Putamen (tissue), 1 donor: ENCODE measurements around the gene CCDC195.

Experiments
- DNase-seq: peaks from one replicate; pipeline ENCODE4 v3.0.0-alpha.2; 2016; ENCODE audit warnings: low spot score

Gene CCDC195, protein sequence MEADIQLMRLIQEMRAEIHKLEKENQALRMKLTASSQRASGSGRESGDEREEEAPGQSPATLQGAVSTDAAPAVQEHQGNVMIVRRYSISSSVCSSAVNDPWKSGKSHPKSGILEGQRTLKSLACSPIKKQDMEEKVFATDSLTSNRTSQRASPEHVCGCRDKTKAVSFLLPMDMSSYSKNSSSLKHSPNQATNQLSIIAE

DNA sequence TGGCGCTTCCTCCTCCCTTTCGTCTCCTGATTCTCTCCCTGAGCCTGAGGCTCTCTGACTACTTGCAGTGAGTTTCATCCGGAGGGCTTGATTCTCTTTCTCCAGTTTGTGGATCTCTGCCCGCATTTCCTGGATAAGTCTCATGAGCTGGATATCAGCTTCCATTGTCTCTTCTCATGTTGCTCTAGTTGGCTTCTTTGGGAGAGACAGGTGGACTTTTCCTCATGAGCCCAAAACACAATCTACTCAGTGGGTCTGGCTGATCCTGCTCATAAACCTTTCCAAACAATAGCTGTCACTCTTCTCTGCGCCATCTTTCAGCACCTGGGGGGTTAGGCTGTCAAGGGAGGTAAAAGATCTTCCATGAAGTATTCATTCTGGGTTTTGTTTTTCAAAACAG lies at the start of gene CCDC195:
Gene CCDC195, minus strand, starts transcription at position 165 of the 400 bp plus-strand sequence. Its CDS starts 0 bp downstream, at position 165.
- no peak for DNase-seq

DNA sequence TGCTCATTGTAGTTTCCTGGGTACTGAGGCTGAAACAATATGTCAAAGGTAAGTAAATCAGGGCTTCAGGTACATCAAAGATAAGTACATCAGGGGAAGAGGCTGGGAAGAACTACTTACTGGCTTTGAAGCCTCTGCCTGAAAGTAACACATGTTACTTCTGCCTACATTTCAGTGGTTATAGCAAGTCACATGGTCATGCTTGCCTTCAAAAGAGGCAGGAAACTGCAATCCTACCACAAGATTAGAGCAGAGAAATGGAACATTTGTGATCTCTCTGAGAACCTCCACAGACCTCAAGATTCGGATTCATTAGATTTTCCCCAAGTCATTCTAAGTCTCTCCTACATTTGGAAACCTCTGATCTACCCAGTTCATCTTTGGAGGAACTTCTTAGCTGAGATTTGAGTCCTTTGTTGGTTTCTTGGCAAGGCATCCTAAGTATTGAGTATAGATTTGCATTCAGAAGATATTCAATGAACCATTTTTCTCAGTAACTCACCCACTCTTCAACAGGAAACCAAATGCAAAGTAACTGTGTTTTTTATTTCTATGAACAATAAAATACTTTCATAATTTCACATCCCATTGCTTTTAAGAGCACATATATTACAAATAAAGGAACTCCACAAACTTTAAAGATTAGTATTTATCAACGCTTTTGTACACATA lies 48.5 kb upstream of the CCDC195 start:
- DNase-seq: no peak

DNA sequence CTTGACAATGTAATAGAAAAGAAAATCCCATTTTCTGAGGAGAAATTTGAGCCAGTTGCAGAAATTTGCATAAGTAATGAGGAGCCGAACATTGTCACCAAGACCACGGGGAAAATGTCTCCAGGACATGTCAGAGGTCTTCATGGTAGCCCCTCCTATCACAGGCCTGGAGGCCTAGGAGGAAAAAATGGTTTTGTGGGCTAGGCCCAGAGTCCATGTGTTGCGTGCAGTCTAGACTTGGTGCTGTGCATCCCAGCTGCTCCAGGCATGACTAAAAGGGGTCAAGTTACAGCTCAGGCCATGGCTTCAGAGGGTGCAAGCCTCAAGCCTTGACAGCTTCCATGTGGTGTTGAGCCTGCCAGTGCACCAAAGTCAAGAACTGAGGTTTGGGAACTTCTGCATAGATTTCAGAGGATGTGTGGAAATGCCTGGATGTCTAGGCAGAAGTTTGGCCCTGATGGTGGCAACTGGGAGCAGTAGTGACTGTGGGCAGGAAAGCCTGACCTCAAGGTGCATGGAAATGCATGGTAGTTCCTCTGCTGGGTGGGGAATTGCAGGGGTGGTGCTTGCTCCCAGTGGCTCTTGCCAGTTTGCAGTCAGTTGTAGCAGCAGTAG lies 41.9 kb upstream of the CCDC195 start:
- no peak for DNase-seq

DNA sequence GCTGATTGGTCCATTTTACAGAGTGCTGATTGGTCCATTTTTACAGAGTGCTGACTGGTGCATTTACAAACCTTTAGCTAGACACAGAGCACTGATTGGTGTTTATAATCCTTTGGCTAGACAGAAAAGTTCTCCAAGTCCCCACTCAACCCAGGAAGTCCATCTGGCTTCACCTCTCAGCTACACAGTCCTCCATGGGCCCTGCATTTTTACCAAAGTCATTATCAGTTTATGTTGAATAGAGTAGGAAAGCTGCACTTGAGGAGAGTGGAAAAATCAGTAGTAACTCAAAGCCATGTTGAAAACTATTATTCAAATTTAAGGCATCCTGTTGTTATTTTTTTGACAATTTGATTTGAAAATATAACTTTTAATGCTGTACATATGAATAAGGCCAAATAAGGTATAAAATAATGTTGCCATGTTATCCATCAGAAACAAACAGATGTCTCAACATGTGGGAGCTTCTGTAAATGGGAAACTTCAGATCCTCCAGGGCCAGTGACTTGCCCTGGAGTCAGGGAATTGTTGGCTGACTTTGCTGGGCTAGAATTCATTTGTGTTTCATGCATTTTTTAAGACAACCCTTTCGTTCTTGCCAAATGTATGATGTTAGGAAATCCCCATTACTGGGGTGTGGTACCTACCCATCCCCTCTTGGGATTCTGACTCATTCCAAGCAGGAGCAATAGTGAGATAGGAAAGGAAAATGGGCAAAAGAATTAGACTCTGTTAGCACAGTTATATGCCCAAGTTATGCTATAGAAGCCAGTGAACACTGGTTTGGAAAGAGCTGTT lies 37.8 kb upstream of the CCDC195 start:
- no peak for DNase-seq

DNA sequence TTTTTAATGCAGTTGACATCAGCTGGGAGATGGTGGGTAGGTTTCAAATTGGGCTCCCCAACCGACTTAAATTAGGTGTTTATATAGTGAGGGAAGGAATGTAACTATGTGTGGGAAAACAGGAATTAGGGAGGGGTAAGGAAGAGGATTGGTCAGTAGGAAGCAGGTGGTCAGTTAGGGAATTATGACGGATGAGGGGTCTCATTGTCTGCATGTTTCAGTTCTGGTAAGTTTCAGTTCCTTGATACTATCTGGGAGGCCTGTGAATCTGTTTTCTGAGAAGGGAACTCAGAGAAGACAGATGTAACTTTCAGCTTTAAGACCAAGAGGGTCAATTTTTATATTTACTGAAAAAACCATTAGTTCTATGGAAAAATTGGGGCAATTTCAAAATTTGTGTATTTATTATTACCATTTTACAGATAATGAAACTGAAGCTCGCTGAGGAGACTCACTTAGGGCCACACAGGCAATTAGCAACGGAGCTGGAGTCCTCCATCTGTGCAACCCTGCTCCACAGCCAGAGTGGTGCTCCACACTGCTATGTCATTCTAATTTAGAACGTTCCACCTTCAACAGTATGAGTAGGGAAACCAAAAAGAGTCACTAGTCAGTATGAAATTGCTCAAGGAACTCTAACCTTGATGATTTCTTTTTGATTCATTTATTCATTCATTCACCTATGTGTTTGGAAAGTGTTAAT lies 36.0 kb upstream of the CCDC195 start:
- no peak for DNase-seq

DNA sequence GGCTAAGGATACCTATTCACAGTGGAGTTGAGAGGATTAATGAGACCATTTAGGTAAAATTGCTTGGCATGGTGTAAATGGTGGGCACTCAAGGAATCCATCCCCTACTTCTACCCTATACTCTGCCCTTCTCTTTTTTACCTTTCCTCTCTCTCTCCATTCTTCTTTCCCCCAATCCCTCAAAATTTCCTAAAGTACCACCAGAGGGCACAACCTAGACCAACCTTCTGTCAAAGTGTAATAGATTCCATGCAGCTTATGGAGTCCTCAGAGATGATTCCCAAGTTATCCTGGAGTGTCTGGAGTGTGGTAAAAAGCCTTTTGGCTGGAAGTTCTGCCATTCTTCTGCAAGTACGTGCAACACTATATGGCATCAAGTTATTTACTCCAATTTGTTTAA lies 33.0 kb upstream of the CCDC195 start:
- no peak for DNase-seq

DNA sequence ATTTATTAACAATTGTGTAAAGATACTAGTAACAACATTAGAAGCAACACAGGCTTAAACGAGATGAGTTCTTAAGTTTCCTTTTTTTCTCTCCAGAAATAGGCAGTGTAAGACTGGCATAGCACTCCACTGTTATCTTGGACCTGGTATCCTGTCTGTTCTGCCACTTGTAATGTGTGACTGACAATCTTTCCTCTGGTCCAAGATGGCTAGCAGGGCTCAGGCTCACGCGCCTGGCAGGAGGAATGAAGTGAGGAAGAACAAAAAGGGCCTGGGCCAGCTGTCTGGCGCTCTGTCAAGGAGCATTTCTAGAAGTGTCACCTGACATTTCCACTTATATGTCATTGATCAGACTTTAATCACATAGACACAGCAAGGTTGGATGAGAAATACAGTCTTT lies 31.6 kb upstream of the CCDC195 start:
- DNase-seq: no peak

DNA sequence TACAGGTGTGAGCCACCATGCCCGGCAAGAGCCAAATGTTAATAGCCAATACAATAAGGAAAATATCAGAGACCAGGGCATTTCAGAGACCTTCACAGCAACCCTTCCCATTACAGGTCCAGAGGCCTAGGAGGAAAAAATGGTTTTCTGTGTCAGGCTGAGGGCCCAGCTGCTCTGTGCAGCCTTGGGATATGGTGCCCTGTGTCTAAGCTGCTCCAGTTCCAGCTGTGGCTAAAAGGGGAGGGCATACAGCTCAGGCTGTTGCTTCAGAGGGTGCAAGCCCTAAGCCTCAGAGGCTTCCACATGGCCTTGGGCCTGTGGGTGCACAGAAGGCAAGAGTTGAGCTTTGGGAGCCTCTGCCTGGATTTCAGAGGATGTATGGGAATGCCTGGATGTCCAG lies 20.1 kb upstream of the CCDC195 start:
- no peak for DNase-seq

DNA sequence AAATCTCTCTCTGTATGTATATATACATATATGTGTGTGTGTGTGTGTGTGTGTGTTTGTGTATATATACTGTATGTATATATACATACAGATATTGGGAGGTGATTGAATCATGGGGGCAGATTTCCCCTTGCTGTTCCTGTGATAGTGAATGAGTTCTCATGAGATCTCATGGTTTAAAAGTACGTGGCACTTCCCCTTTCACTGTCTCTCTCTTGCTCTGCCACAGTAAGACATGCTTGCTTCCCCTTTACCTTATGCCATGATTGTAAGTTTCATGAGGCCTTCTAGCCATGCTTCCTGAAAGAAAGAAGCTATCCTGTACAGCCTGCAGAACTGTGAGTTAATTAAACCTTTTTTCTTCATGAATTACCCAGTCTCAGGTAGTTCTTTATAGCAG lies 18.8 kb upstream of the CCDC195 start:
- DNase-seq: no peak

DNA sequence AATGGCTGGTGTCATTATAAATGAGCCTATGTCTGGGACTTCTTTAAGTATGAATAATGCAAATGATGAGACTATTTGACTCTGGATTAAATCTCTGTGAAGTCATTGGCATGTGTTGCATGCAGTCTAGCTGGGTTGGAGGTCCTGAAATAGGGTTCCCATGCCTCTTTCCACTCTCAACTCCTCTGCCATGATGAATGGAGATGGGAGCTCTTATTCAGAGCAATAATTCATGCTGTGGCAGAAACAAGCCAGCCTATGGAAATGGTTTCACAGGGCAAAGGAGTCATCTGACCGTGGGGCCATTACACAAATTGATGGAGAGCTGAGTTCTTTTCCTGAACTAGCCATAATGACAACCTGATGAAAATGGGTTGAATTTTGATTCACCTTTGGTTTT lies 15.5 kb upstream of the CCDC195 start:
- no peak for DNase-seq

DNA sequence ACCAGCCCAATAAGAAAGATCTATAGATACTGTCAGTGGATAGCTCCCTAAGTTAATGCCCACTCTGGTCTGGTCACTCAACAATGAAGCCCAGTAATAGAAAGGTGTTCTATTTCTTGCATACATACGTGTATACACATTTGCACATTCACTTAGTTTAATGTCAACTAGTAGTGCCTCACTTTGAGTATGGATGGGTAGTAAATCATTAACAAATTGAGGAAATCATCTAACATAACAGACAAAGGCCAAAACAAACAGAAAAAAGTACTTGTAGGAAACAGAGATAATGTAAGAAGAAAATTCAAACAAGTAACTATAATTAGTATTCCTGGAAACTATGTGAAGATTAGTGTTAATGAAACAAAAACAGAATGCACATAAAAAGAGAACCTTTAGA lies 13.3 kb upstream of the CCDC195 start:
- DNase-seq: no peak

DNA sequence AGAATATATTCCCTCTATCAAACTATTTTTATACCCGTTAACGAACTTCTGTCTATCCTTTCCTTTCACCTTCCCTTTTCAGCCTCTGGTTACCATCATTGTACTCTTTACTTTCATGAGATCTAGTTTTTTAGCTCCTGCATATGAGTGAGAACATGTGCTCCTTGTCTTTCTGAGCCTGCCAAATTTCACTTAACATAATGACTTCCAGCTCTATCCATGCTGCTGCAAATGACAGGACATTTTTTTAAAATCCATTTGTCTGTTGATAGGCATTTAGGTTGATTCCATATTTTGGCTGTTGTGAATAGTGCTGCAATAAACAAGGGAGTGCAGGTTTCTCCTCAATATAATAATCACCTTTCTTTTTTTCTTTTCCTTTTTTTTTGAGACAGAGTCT lies 8.2 kb upstream of the CCDC195 start:
- DNase-seq: no peak

DNA sequence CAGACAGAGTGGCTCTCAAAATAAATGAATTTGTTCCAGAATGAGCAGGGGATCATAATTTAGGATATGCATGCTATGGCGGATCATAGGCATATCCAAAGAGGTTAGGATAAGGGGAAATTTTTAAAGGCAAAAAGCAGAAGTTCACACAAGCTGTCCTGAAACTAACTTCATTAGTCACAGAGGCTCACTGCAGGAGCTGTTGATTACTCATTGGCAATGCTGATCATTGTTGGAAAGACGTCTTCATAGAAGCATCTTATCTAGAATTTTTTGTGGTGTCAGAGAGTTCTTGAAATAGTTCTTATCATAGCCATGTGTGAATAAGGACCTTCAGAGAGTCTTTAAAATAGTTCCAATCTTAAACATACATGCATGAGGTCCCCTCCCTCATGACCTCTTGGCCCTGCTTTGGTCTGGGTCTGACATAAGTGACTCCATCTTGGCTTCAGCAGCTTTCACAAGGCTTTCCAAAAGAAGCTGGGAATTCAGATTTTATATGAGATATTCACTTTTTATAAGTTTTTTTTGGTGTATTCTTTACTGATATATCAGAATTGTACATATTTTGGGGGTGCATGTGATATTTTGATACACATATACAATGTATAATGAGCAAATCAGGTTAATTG lies 7.5 kb upstream of the CCDC195 start:
- no peak for DNase-seq

DNA sequence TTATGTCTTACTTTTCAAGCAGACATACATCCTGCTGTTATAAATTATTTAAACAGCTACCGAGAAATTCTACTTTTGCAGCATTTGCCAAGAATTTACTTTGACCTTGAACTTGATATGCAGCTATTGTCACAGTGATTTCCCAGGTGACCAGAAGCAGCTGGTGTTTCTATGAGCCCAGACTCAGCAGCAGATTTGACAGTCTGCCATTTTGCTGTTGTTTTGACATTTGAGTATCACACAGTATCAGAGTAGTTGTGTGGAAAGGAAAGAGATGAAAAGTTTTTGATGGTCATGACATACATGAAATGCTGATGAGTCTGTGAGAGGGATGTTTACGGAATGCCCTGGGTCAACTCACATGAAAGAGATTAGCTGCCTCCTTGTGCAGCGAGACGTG lies 6.6 kb upstream of the CCDC195 start:
- DNase-seq: no peak

DNA sequence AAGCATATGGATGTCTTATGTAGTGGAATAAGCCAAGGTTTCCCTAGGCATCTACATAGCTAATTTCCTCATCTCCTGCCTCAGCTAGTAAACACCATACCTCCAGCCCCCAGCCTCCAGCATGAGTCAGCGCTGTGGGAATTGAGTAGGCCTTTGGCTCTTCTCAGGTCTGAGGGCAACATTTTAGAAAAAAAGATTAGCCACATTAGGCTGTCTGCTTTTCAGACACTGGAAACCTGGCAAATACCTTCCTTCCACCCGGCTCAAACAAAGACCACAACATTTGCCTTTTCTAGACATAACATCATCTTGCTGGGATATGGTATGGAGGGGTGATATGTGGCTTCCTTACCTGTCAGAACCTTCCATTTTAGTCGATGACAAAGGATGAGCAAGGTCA lies 6.1 kb upstream of the CCDC195 start:
- DNase-seq: no peak

DNA sequence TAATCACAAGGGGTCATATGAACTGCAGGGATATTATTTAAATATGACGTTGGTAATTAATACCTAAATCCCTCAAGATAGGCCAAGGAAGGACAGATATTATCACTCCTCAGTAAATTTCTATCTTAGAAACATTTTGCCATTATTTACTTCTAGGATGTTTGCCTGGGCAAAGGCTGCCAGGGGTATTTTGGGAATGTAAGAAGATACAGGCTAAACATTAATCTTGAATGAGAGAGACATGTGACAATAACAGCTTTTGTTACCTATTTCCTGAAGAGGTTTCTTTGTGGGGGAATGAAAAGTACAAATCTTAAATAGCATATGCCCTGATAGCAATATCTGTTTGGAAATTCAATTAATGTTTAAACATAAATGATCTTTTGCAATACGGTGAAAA lies 756 bp upstream of the CCDC195 start:
- no peak for DNase-seq

DNA sequence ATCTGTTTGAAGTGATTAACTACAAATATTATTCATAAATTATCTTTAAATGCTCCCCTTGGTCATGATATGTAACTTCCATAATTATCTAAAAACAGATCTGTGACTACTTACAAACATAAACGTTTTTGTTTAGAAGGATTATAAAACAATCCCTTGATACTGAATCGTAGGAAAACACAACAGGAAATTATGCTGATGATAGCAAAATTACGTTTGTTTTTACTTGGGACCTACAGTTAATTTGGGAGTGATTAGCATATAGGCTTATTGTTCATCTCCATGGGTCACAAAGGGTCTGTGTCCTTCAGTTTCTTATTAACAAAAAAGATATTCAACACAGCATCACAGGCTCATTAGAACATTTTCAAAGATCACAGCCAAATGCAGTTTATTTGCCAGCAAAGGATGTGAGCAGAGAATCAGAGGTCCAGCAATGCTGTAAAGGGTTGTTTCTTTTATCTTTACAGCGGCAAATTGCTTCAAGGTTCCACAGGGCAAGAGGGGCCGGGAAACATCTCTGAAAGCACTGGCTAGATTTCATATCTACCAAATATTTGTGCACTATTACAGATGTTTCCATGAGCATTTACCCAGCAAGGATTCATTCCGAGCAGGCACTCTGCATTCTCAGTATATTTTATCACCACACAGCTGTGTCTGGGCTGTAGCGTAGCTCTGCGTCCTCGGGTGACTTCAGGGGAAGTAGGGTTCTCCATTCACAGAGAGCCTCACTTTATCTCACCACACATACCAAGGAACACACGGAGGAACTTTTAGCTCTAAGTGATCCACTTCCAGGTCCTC lies 4.1 kb downstream of the CCDC195 start:
- DNase-seq: peak; percentile 35

DNA sequence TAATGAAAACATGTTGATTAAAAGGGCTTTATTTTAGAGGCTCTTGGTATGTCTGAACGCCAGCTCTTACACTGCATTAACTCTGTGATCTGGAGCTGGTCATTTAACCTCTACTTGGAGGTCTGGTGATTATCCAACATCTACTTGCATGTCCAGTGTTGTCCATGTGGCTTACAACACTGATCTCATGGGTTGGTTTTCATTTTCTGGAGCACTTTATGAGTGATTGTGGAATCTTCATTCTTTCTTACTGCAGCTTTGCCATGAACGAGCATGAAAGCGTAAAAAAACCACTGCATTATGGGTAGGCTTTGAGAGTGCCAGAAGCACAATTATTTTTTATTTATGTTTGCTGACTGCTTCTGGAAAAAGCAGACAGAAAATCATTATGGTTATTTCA lies 4.8 kb downstream of the CCDC195 start:
- no peak for DNase-seq

DNA sequence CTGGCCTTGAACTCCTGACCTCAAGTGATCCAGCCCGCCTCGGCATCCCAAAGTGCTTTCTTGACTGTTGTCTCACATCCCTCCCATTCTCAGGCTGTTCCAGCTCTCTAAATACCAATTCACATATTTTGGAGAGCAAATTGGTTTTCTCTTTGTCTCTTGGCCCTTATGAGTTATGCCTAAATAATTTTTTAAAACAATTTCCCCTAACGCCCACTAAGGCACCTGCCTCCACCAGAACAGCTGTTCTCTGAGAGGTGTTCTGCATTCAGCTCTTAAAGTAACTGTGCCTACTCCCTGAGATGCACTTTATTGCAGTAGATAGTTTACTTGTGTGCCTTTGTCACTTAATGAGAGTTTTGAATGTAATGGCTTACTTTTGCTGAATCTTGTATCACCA lies 6.9 kb downstream of the CCDC195 start:
- DNase-seq: no peak

DNA sequence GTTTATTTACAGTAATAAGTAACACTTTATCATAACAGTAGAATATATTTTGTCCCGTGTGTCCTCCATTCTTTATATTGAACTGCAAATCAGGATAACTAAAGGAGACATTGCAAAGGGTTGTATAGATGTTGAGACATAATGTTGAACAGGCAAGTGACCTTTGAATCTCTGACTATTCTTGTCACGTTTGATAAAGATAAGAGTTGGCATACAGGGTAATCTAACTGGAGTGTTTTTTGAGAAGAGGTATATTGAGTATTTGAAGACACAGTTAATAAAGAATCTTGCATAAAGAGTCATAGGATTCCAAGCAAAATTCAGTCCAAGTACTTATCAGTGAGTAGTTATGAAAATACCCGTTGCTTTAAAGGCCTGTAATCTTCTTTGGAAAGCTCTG lies 21.7 kb downstream of the CCDC195 start:
- no peak for DNase-seq

DNA sequence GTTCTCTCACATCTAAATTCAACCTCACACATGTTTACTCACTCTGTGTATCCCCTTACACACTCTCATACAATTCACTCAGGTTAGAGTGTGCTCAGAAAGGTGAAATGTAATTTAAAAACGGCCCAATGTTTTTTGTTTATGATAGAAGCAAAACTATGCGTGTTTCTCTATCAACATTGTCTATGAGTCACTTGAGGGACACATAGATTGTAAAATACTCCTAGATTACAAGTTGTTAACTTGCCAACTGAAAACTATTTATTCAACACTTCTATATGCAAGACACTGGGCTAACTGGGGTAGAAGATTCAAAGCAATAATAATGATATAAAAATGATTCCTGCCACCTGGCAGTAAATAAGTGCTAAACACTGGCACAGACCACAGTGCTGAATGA lies 24.6 kb downstream of the CCDC195 start:
- no peak for DNase-seq
